ENCODE measurements around the gene C16orf90.

GRCh38 chr16:3520413-3520812 lies 25.1 kb upstream of the C16orf90 start:
- no peak for TF ChIP-seq CTCF (IDR thresholded peaks at IDR 0.05; ENCODE audit: insufficient read depth, low read depth, low read length)
- TF ChIP-seq EZH2 (IDR thresholded peaks at IDR 0.05; ENCODE audit: insufficient read depth, low read length) = no peak

All from astrocyte (in vitro differentiated cells and primary cell).